ENCODE data around the gene TEAD2. TPM values are rescaled to one million over a fixed set of nuclear protein-coding genes. Genes with fewer than 3 reads are reported as not detected.

The TEAD2 gene
- polyA plus RNA-seq, 3 donors: 86.1 to 89.1 (median 86.1) TPM

GRCh38 chr19:49349567-49349966 lies 12.6 kb downstream of the TEAD2 start:
- no peak for DNase-seq (ENCODE audit: low read depth in 3 of 3, low spot score in 2 of 3)

- DNase-seq (ENCODE audit: low read depth in 3 of 3, low spot score in 2 of 3): no peak
Measured at GRCh38 chr19:49348305-49349189, 13.7 kb downstream of the TEAD2 start.

- no peak for DNase-seq (ENCODE audit: low read depth in 3 of 3, low spot score in 2 of 3)
Measured at GRCh38 chr19:49347835-49348234, 14.4 kb downstream of the TEAD2 start.

- DNase-seq (ENCODE audit: low read depth in 3 of 3, low spot score in 2 of 3): no peak
Measured at GRCh38 chr19:49347191-49347590, 15.0 kb downstream of the TEAD2 start.

GRCh38 chr19:49344505-49345423 lies 17.5 kb downstream of the TEAD2 start:
- DNase-seq (ENCODE audit: low read depth in 3 of 3, low spot score in 2 of 3): no peak

GRCh38 chr19:49343123-49343522 lies 19.1 kb downstream of the TEAD2 start:
- no peak for DNase-seq (ENCODE audit: low read depth in 3 of 3, low spot score in 2 of 3)

- DNase-seq (ENCODE audit: low read depth in 3 of 3, low spot score in 2 of 3): no peak
Measured at GRCh38 chr19:49342291-49342721, 19.9 kb downstream of the TEAD2 start.

GRCh38 chr19:49340865-49341718 lies 21.1 kb downstream of the TEAD2 start:
- no peak for DNase-seq (ENCODE audit: low read depth in 3 of 3, low spot score in 2 of 3)

- DNase-seq (ENCODE audit: low read depth in 3 of 3, low spot score in 2 of 3): no peak
Measured at GRCh38 chr19:49340069-49340864, 21.9 kb downstream of the TEAD2 start.

- DNase-seq (ENCODE audit: low read depth in 3 of 3, low spot score in 2 of 3): peak; percentile 75 to 86 (median 78)
Measured at GRCh38 chr19:49339301-49340068, 22.7 kb downstream of the TEAD2 start.

GRCh38 chr19:49338691-49339300 lies 23.4 kb downstream of the TEAD2 start:
- peak; percentile 53 to 67 (median 61) for DNase-seq (ENCODE audit: low read depth in 3 of 3, low spot score in 2 of 3)

GRCh38 chr19:49338023-49338677 lies 24.1 kb downstream of the TEAD2 start:
- DNase-seq (ENCODE audit: low read depth in 3 of 3, low spot score in 2 of 3): no peak

GRCh38 chr19:49337267-49338022 lies 24.8 kb downstream of the TEAD2 start:
- no peak for DNase-seq (ENCODE audit: low read depth in 3 of 3, low spot score in 2 of 3)

GRCh38 chr19:49336482-49337266 lies 25.5 kb downstream of the TEAD2 start:
- no peak for DNase-seq (ENCODE audit: low read depth in 3 of 3, low spot score in 2 of 3)

GRCh38 chr19:49335784-49336481 lies 26.3 kb downstream of the TEAD2 start:
- DNase-seq (ENCODE audit: low read depth in 3 of 3, low spot score in 2 of 3): no peak
